ENCODE data around the gene ANKRD49.

ANKRD49 gene

GRCh38 chr11:94511932-94512781, 18.4 kb downstream of the ANKRD49 start, which contains the start of gene C11orf97:
Gene C11orf97 (plus strand): TSS chr11:94512461. CDS start chr11:94512529, 68 bp downstream.
- DNase-seq = peak; percentile 57

- DNase-seq = peak; percentile 28
These were observed 19.3 kb downstream of the ANKRD49 start for GRCh38 chr11:94513091-94513490.

- DNase-seq = no peak
These were observed 21.6 kb downstream of the ANKRD49 start for GRCh38 chr11:94515398-94515797.

GRCh38 chr11:94516725-94517124, 22.9 kb downstream of the ANKRD49 start:
- DNase-seq = no peak

- DNase-seq = no peak
These were observed 24.5 kb downstream of the ANKRD49 start for GRCh38 chr11:94518300-94518699.

- peak; percentile 6 for DNase-seq
These were observed 25.8 kb downstream of the ANKRD49 start for GRCh38 chr11:94519478-94520084.

GRCh38 chr11:94521684-94522083, 27.9 kb downstream of the ANKRD49 start:
- no peak for DNase-seq

GRCh38 chr11:94524341-94524740, 30.6 kb downstream of the ANKRD49 start:
- DNase-seq = no peak

- DNase-seq = no peak
These were observed 32.0 kb downstream of the ANKRD49 start for GRCh38 chr11:94525546-94526324.

GRCh38 chr11:94526645-94527438, 33.1 kb downstream of the ANKRD49 start:
- DNase-seq = no peak

- no peak for DNase-seq
These were observed 34.8 kb downstream of the ANKRD49 start for GRCh38 chr11:94528551-94528950.

GRCh38 chr11:94532211-94532610, 38.4 kb downstream of the ANKRD49 start:
- DNase-seq = no peak

- no peak for DNase-seq
These were observed 39.4 kb downstream of the ANKRD49 start for GRCh38 chr11:94533206-94533605.

- DNase-seq = no peak
These were observed 40.2 kb downstream of the ANKRD49 start for GRCh38 chr11:94533696-94534630.

GRCh38 chr11:94536386-94536785, 42.6 kb downstream of the ANKRD49 start:
- DNase-seq = no peak

GRCh38 chr11:94537031-94537600, 43.3 kb downstream of the ANKRD49 start:
- no peak for DNase-seq

GRCh38 chr11:94539420-94539819, 45.6 kb downstream of the ANKRD49 start:
- DNase-seq = no peak

GRCh38 chr11:94543695-94544645, 50.2 kb downstream of the ANKRD49 start, which contains the start of gene FUT4:
Gene FUT4 (plus strand): TSS chr11:94543921. CDS start chr11:94544134, 213 bp downstream.
- DNase-seq = peak; percentile 86

GRCh38 chr11:94544646-94545263, 51.0 kb downstream of the ANKRD49 start:
- no peak for DNase-seq

Measured in NCI-H2029 (cell line).